DND-41 (cell line): ENCODE results near the gene SDHB.

Experiments
- ATAC-seq: fragments of 200-7000 bp; cut with Tn5 transposase; 3 replicates; pipeline ENCODE4 v1.9.1; 2021; ENCODE audit warnings: low read depth; ENCODE audit not compliant: insufficient read depth
- DNase-seq: peaks from one replicate; pipeline ENCODE4 v3.0.0-alpha.2; 2020
- H2AFZ ChIP-seq: 2 replicates; pipeline ENCODE4 v1.6.0; 2012; ENCODE audit warnings: low read depth, low read length
- H3K27ac ChIP-seq: 2 replicates; pipeline ENCODE4 v1.5.1; 2012; ENCODE audit warnings: low read length, inconsistent platforms
- H3K27me3 ChIP-seq: fragments of 200-600 bp; sonication (generic); 2 replicates; pipeline ENCODE4 v1.6.0; 2012; ENCODE audit warnings: low read length, mild to moderate bottlenecking, inconsistent platforms; ENCODE audit not compliant: insufficient read depth, poor library complexity
- H3K36me3 ChIP-seq: 2 replicates; pipeline ENCODE4 v1.5.1; 2012; ENCODE audit warnings: low read length, inconsistent platforms; ENCODE audit not compliant: insufficient read depth
- H3K4me1 ChIP-seq: 2 replicates; pipeline ENCODE4 v1.5.1; 2012; ENCODE audit warnings: mild to moderate bottlenecking, low read length; ENCODE audit not compliant: insufficient read depth
- H3K4me2 ChIP-seq: 2 replicates; pipeline ENCODE4 v1.6.0; 2012; ENCODE audit warnings: mild to moderate bottlenecking, moderate library complexity, low read length, inconsistent platforms; ENCODE audit not compliant: insufficient read depth
- H3K4me3 ChIP-seq, 2 experiments: fragments of 200-600 bp in 1 of 2; shearing (Covaris generic) in 1 of 2; 2 replicates each; pipeline ENCODE4 v1.5.1; 2012 to 2016; ENCODE audit warnings: inconsistent platforms in 2 of 2, low read length in 2 of 2, mild to moderate bottlenecking in 2 of 2, low read depth in 1 of 2, moderate library complexity in 1 of 2
- H3K79me2 ChIP-seq: 2 replicates; pipeline ENCODE4 v1.6.0; 2012; ENCODE audit warnings: low read length, inconsistent platforms; ENCODE audit not compliant: insufficient read depth
- H3K9ac ChIP-seq: 2 replicates; pipeline ENCODE4 v1.6.0; 2012; ENCODE audit warnings: low read depth, mild to moderate bottlenecking, inconsistent platforms, low read length, moderate library complexity
- H3K9me3 ChIP-seq: 2 replicates; pipeline ENCODE4 v1.5.1; 2012; ENCODE audit warnings: low read length, moderate library complexity, mild to moderate bottlenecking, inconsistent platforms; ENCODE audit not compliant: insufficient read depth, severe bottlenecking
- H4K20me1 ChIP-seq: 2 replicates; pipeline ENCODE4 v1.6.0; 2012; ENCODE audit warnings: low read length; ENCODE audit not compliant: insufficient read depth
- CTCF ChIP-seq: IDR thresholded peaks from 2 replicates; pipeline ENCODE4 v1.5.1; 2012; ENCODE audit warnings: borderline replicate concordance, low read length, moderate library complexity, mild to moderate bottlenecking; ENCODE audit not compliant: poor library complexity, severe bottlenecking; ENCODE audit errors: extremely low read depth
- EZH2 ChIP-seq: IDR thresholded peaks from 3 replicates; pipeline ENCODE4 v1.6.1; 2012; ENCODE audit warnings: borderline replicate concordance, low read depth, mild to moderate bottlenecking, moderate library complexity, low read length, inconsistent platforms; ENCODE audit not compliant: severe bottlenecking

SDHB gene

GRCh38 chr1:17040135-17040534, 13.7 kb downstream of the SDHB start:
- Histone ChIP-seq H3K36me3 (peaks cover 69% of the 10 kb centered on the region), H3K79me2 (peaks cover 26% of the 10 kb centered on the region; the same call in 1 of the 2 replicates)

GRCh38 chr1:17039522-17039921, 14.3 kb downstream of the SDHB start:
- H4K20me1 ChIP-seq: no peaks in the 10 kb centered on the region
- H3K4me3 ChIP-seq: no peak overlapping the region
- no peaks in the 10 kb centered on the region for H3K9me3 ChIP-seq
- ATAC-seq (no peak), DNase-seq (no peak)
- H3K27ac ChIP-seq: no peak overlapping the region
- no peak for TF ChIP-seq CTCF
- TF ChIP-seq EZH2: no peak
- H3K9ac ChIP-seq: no peak overlapping the region
- H3K4me1 ChIP-seq: no peaks in the 10 kb centered on the region
- H3K27me3 ChIP-seq: no peaks in the 10 kb centered on the region
- no peak overlapping the region for H2AFZ ChIP-seq
- no peak overlapping the region for H3K4me2 ChIP-seq
- H3K36me3 ChIP-seq: peaks cover 67% of the 10 kb centered on the region
- peaks cover 24% of the 10 kb centered on the region; the same call in 1 of the 2 replicates for H3K79me2 ChIP-seq

More at GRCh38 chr1:17040135-17040534, 13.7 kb downstream of the SDHB start:
- Histone ChIP-seq H3K4me3 (no peak overlapping the region), H3K9ac (no peak overlapping the region), H3K27ac (no peak overlapping the region), H4K20me1 (peaks cover 3% of the 10 kb centered on the region; the same call in 1 of the 2 replicates), H2AFZ (no peak overlapping the region), H3K4me1 (no peaks in the 10 kb centered on the region), H3K4me2 (no peak overlapping the region), H3K27me3 (no peaks in the 10 kb centered on the region), H3K9me3 (no peaks in the 10 kb centered on the region)
- ATAC-seq: no peak
- TF ChIP-seq EZH2: no peak
- TF ChIP-seq CTCF: no peak
- DNase-seq: no peak

GRCh38 chr1:17033481-17033880, 20.4 kb downstream of the SDHB start:
- Histone ChIP-seq H3K4me3 (no peak overlapping the region), H3K4me1 (no peaks in the 10 kb centered on the region), H3K27ac (no peak overlapping the region), H3K9ac (no peak overlapping the region), H3K27me3 (no peaks in the 10 kb centered on the region), H3K36me3 (peaks cover 70% of the 10 kb centered on the region), H3K9me3 (no peaks in the 10 kb centered on the region), H2AFZ (no peak overlapping the region), H3K79me2 (peaks cover 19% of the 10 kb centered on the region; the same call in 1 of the 2 replicates), H3K4me2 (no peak overlapping the region), H4K20me1 (no peaks in the 10 kb centered on the region; the same call in 1 of the 2 replicates)
- DNase-seq: no peak
- no peak for ATAC-seq
- TF ChIP-seq EZH2 (no peak), CTCF (no peak)
